Stimulated activated CD4-positive, alpha-beta T cell treated with anti-CD3 and anti-CD28 coated beads, Interleukin-4, amount 100 ng/mL, for 24 hours (primary cell): ENCODE measurements around the gene TBPL1.

Experiments
- DNase-seq: peaks from one replicate; pipeline ENCODE4 v3.0.0-alpha.2; 2020

TBPL1 gene

DNA sequence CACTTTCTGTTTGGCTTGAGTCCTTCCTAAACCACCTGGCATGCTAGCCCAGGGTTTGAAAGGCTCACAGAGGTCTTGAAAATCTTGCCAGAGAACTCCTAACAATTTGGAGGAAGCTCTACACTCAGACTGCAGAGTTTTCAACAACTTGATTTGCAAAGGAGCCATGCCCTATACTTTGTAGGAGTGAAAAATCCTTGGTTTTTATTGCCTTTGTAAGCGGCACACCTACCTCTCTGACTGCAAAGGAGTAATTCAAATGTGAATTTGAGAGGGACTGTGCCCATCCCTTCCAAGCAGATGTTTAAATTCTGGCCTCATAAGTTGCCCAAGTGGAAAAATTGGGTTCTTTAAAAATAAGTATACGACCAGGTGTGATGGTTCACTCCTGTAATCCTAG, 58.0 kb downstream of the TBPL1 start:
- no peak for DNase-seq

DNA sequence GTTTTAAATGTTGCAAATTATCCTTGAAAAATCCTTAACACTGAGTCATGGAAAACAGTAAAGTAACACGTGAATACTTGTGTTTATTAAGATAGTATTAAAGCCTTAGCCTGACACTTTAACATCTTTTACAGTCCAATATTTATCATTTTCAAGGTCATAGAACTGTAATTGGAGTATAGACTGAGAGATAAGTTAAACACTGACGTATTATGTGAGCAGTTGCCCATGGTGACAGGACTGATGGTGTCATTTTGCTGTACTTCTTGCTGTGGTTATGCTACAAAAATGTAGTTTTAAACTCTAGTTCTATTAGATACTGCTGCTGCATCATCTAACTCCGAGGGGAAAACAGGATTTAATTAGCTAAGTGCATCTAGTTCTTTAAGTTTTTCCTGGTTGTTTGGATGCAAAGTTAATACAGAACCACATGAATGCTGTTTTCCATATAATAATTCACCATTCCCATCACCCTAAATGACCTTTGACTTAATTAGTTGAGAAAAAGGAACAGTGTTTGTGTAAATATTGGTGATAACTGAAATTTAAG, 61.6 kb downstream of the TBPL1 start:
- no peak for DNase-seq

DNA sequence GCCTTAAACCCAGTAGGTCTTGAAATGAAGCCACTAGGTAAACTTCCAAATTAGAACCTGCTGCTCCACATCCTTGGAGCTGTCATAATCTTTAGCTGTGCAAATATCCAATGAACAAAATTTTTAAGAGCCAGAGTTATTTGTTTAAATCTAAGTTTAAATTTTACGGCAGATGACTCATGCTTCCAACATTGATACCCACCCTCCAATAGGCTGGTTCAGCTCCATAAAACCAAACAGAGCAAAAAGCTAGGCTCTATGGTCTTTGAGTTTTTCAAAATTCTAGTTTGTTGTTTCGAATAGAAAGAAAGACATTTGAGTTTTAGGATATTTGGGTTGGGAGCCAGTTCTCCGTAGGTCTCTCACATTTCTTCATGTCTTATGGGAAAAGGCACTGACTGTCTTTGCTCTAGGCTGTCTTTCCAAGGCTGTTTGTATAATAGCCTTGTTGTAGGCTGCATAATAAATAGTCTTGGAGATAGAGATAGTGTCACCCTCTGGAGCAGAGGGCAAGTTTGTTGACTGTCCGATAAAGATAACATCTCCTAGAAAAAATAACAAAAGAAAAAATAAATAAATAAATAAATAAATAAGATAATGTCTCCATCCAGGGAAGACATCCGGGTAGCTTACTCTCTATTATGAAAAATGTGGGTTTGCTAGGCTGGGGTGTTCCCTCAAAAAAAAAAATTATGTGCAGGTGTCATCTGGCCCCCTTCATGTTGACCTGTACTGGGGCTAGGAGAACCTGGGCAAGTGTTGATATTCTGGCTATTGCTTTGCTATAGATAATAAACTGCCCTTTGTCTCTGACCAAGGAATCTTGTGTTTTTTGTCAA, 62.9 kb downstream of the TBPL1 start:
- DNase-seq, result no peak

DNA sequence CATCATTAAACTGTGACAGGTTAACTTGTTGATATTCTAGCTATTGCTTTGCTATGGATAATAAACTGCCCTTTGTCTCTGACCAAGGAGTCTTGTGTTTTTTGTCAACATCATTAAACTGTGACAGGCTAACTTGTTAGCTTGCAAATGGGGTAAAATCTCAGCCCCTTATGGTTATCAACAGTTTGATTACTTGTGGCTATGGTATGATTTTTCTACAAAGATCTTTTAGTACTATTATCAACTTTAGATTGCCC, 63.5 kb downstream of the TBPL1 start:
- no peak for DNase-seq

GRCh38 chr6:134020071-134020470, 67.0 kb downstream of the TBPL1 start:
- no peak for DNase-seq

GRCh38 chr6:134020543-134020942, 67.5 kb downstream of the TBPL1 start:
- no peak for DNase-seq

GRCh38 chr6:134020968-134021367, 67.9 kb downstream of the TBPL1 start:
- DNase-seq, result no peak

GRCh38 chr6:134021396-134022122, 68.5 kb downstream of the TBPL1 start:
- DNase-seq, result no peak

DNA sequence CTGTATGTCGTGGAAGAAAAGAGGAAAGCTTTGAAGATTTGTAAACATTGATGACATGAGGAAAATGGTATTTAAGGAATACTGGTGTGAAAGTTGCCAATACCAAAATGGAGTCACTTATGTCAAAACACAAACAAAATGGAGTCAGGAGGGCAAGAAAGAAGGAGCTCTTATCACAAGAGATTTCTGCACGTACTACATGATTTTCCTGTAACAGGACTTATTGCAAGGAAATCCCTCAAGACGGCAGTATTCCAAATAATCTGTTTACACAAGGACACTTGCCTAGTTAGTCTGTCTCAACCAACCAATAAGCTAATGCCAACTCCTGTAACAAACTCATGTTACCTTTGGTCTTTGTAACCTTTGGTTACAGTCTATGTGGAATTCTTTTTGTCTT, 69.6 kb downstream of the TBPL1 start:
- DNase-seq, result no peak

DNA sequence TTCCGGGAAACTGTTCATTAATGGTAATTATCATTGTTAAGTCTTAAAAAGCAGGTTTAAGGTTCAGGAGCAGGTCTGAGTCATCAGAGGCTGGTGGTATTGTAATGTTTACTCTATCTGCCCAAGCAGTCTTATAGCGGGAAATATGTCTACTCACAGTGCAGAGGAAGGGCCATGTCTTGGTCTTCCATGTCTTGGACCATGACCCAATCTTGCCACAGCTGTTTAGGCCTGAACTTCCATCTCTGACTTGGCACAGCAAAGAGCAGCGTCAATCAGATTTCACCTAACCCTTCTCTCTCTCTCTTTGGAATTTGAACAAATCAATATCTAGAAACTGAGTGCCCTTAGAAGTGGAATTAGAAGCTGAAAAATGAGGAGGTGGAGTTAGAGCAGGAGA, 73.6 kb downstream of the TBPL1 start:
- no peak for DNase-seq

DNA sequence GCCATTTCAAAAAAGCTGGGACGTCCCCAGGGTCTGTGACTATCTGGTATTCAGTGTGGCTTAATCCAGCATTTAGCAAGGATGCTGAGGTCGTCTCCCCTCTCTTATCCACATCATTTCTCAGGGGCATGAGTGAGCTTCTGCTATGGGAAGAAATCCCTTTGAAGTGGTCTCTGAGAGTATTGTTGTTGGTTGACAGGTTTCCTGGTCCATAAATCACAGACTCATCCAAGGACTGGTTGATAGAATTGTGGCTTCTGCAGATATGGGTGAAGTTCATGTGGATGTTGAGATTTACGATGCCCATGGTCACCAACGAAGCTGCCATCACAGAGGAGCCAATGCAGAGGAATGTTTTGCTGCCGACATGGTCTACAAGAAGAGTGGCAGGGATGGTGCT, 75.4 kb downstream of the TBPL1 start:
- DNase-seq, result no peak

DNA sequence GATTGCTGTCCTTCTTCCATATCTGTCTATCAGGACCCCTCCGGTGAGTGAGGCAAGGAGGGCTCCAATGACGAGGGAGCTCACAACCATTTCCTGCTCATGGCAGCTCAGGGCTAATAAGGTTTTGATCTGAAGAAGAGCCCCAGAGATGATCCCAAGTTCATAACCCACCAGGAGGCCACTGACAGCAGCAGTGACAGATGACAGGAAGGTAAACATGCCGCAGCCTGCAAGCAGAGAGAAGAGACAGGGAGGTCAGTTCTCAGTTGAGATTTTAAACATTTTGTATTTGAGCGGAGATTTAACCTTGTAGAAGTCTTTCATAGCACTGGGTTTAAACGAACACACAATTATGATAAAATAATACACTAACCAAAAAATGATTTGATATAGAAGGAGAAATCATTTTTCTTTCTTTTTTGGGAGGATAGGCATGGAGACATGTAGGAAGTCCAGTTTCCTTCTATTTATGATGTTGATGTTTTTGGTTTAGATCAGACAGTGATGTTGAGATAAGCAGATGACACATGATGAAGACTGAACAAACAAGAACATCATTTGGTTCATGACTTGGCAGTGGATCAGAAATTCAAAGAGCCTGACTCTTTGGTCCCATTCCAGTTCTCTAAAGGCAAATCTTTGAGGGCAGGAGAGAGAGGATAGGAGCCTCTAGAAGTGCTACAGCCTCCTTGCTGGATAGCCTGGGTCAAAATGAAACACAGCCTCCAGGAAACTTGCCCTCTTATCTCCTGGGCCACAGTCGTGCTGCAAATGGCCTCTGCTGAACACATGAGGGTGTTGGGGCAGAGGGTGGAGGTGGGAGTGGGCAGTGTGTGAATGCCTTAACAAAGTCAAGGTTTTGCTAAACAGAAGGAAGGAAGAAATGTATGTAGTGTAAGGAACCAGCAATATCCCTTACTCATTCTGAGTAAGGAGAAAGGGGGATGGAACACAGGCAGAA, 76.8 kb downstream of the TBPL1 start:
- no peak for DNase-seq

DNA sequence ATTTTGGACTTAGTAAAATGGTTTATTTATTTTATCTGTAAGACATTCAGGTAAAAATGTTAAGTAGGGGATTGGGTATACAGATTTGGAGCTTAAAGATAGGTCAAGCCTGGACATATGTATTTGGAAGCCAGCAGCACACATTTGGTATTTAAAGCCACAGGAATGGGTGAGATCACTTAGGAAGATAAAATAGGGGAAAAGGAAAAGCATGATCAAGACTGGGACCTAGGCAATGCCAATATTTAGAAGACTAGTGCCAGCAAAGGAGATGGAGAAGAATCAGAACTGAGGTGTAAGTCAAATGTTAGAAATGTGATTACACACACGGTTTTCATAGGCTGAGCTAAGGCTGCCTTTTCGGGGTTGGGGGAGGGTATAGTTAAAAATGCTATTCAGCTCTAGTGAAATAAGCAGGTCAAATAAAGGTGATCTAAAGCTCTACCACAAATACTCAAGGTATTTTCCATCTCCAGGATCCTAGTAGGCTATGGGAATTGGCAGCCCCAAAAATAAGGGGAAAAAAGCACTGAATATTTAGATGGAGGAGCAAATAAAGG, 78.8 kb downstream of the TBPL1 start:
- DNase-seq, result no peak

- no peak for DNase-seq
Measured at GRCh38 chr6:134034478-134034877, 81.5 kb downstream of the TBPL1 start.

- DNase-seq, result no peak
Measured at GRCh38 chr6:134034961-134035822, 82.2 kb downstream of the TBPL1 start.

DNA sequence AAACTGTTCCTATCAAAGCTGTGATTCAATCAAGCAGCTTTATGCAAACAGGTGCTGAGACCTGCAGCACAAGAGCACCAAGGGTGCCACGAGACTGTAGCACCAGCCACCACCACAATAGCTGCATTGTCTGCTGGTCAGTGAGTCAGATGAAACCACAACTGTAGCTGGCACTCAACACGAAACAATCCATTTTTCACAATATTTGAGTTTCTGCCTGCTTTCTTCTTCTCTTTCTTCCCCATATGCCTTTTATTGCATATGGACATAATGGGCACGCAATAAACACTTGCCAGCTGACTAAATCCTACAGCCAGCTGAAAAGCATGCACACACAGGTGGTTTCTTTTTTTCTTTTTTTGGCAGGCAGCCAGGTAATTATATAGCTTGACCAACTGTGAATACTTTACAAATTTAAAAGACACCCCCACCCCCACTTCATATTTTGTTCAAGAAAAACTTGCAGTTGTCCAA, 82.8 kb downstream of the TBPL1 start:
- no peak for DNase-seq

GRCh38 chr6:134039116-134039515, 86.1 kb downstream of the TBPL1 start:
- DNase-seq, result no peak
